Heart left ventricle (tissue), 16 donors: Measurements from ENCODE around the gene CR2. TPM values are rescaled to one million over a fixed set of nuclear protein-coding genes. Genes with fewer than 3 reads are reported as not detected.
"Not testable (repeated sequence)": the region's sequence is repeated elsewhere in the genome, so short reads cannot be mapped to it uniquely, and the experiment has no call there.

ENCODE experiments used
- ATAC-seq, 4 donors: fragments of 200-7000 bp; cut with Tn5 transposase; one replicate each; pipeline ENCODE4 v1.9.1; 2020 to 2022; ENCODE audit warnings: moderate library complexity in 4 of 4, mild to moderate bottlenecking in 3 of 4, moderate number of reproducible peaks in 1 of 4
- DNase-seq, 5 donors: peaks; one replicate each; pipeline ENCODE4 v3.0.0-alpha.2; 2020
- H3K27ac ChIP-seq, 12 donors: fragments of 200-600 bp; sonication (generic) in 4 of 12; one replicate each; pipeline versions ENCODE4 v1.5.0 to v1.8.0; 2016 to 2022; ENCODE audit warnings: mild to moderate bottlenecking in 2 of 12
- H3K27me3 ChIP-seq, 9 donors: fragments of 200-600 bp; sonication (generic) in 2 of 9; one replicate each; pipeline versions ENCODE4 v1.5.1 to v1.8.0; 2016 to 2022; ENCODE audit warnings: mild to moderate bottlenecking in 3 of 9
- H3K36me3 ChIP-seq, 9 donors: fragments of 200-600 bp; sonication (generic) in 2 of 9; one replicate each; pipeline versions ENCODE4 v1.5.0 to v1.8.0; 2018 to 2022; ENCODE audit warnings: mild to moderate bottlenecking in 2 of 9
- H3K4me1 ChIP-seq, 12 donors: fragments of 200-600 bp; sonication (generic) in 4 of 12; one replicate each; pipeline versions ENCODE4 v1.5.0 to v1.8.0; 2016 to 2022; ENCODE audit warnings: mild to moderate bottlenecking in 3 of 12
- H3K4me3 ChIP-seq, 12 donors: fragments of 200-600 bp; sonication (generic) in 4 of 12; one replicate each; pipeline versions ENCODE4 v1.5.0 to v1.8.0; 2017 to 2022; ENCODE audit warnings: mild to moderate bottlenecking in 9 of 12, moderate library complexity in 4 of 12
- H3K9me3 ChIP-seq, 12 donors: fragments of 200-600 bp; sonication (generic) in 4 of 12; one replicate each; pipeline versions ENCODE4 v1.5.0 to v1.8.0; 2016 to 2022; ENCODE audit warnings: mild to moderate bottlenecking in 1 of 12
- CTCF ChIP-seq, 12 donors: fragments of 200-600 bp; sonication (generic) in 4 of 12; IDR thresholded peaks; one replicate each; pipeline versions ENCODE4 v1.5.0 to v1.8.0; 2018 to 2022; ENCODE audit warnings: antibody characterized with exemption in 12 of 12, mild to moderate bottlenecking in 5 of 12
- POLR2A ChIP-seq, 2 donors: fragments of 450-650 bp; IDR thresholded peaks; one replicate each; pipeline ENCODE4 v1.6.1; 2017; ENCODE audit warnings: antibody characterized with exemption in 2 of 2, mild to moderate bottlenecking in 2 of 2, moderate library complexity in 2 of 2
- WGBS, 4 donors: extraction: QIAGEN DNeasy Blood & Tissue Kit in 2 of 4; methylation state at CpG; one replicate each; pipeline versions ENCODE4 v1.1.5 to v1.1.7; 2013 to 2018; 5-methylcytosine and 5-hydroxymethylcytosine counted together
- intact Hi-C, 10 donors: fragments of 100-400 bp; cut with DNase I; formaldehyde crosslinking; loops; one replicate each; pipeline versions ENCODE4 v1.11.1 to v1.14.2; 2022
- polyA plus RNA-seq, 2 donors: library from polyadenylated mRNA; stranded (reverse); fragments of 200-250 nt; gene quantifications; one replicate each; pipeline ENCODE4 v1.2.3, GENCODE V29; 2013
- total RNA-seq, 9 donors: library from RNA; depleted of rRNA in 2 of 9; stranded (reverse); fragments of >200 nt in 2 of 9; fragmentation: NEBNext Ultra II Directional in 3 of 9; extraction: Animal tissue kit (Norgen Biotek cat#: 25700) in 3 of 9; gene quantifications; one replicate each; pipeline versions ENCODE4 v1.1.0 to v1.2.4, GENCODE V29; 2016 to 2023
- donor health status: ischemic (EF 13 %, LVEDD 7.1; RV severe dilation, severe dysfunction).
- donor health status: healthy with polysubstance abuse.
- donor health status: DM: no; HTN: yes; CAD: no.
- donor health status: DM: no; HTN: no; CAD: no.
- donor health status: ischemic (EF 25% LVEDD 6.9; RV normal size, moderate dysfunction).
- donor health status: ischemic (EF 25% LVEDD 5.7; RV mildly dilated, moderate dysfunction).
- donor health status: healthy.
- donor health status: DM: yes; HTN: yes; CAD: no.
- donor health status: ischemic (EF 35%, LVEDD 5.7; RV mildly dilated, moderate dysfunction).
- donor health status: nonischemic (EF 11% LVEDD 7.7; RV severe dilation, severe dysfunction).
- donor health status: DM: yes; HTN: yes; CAD: no.
- donor health status: PGD.
- donor health status: ischemic (EF 29% LVEDD 5.4; RV normal size, mild dysfunction).
- donor health status: nonischemic (EF 23%, LVEDD 6.1; RV moderate dilation, normal function).

Gene CR2
- total and polyA plus RNA-seq, 11 donors, result 0.03 to 0.09 TPM; not detected in 9

- no peak for DNase-seq
- H3K36me3 ChIP-seq, result no peaks in the 10 kb centered on the region
- ATAC-seq, result no peak
- H3K9me3 ChIP-seq, result peaks cover 0 to 2% (median 0%) of the 10 kb centered on the region in 12 donors
- no peak overlapping the region for H3K27ac ChIP-seq
- intact Hi-C loops, result no loop called here
- H3K4me3 ChIP-seq, result no peak overlapping the region
- H3K27me3 ChIP-seq, result peaks cover 0 to 17% (median 0%) of the 10 kb centered on the region in 9 donors
- TF ChIP-seq POLR2A (IDR thresholded peaks at IDR 0.05), result no peak
- TF ChIP-seq CTCF (IDR thresholded peaks at IDR 0.05), result no peak
- no peaks in the 10 kb centered on the region for H3K4me1 ChIP-seq
- WGBS, 4 donors, result 55 to 76% (median 69%) methylated on average over 1 of the region's 1 CpG
Observed at GRCh38 chr1:207430602-207431001, 23.5 kb upstream of the CR2 start.

- TF ChIP-seq POLR2A (IDR thresholded peaks at IDR 0.05), result no peak
- no peak for TF ChIP-seq CTCF (IDR thresholded peaks at IDR 0.05)
- Histone ChIP-seq H3K36me3 (no peaks in the 10 kb centered on the region), H3K27ac (no peak overlapping the region), H3K9me3 (peaks cover 0 to 2% (median 0%) of the 10 kb centered on the region in 12 donors), H3K4me1 (no peaks in the 10 kb centered on the region), H3K4me3 (no peak overlapping the region), H3K27me3 (peaks cover 0 to 17% (median 0%) of the 10 kb centered on the region in 9 donors)
- intact Hi-C loops, result no loop called here
- 89 to 95% (median 91%) methylated on average over 2 of the region's 2 CpGs for WGBS, 4 donors
- ATAC-seq, result no peak
- DNase-seq, result no peak
Observed at GRCh38 chr1:207431508-207431907, 22.6 kb upstream of the CR2 start.

- Histone ChIP-seq H3K27ac (no peak overlapping the region), H3K9me3 (no peaks in the 10 kb centered on the region), H3K27me3 (peaks cover 0 to 10% (median 0%) of the 10 kb centered on the region in 9 donors), H3K4me3 (no peak overlapping the region), H3K4me1 (no peaks in the 10 kb centered on the region), H3K36me3 (no peaks in the 10 kb centered on the region)
- intact Hi-C loops, result no loop called here
- ATAC-seq (no peak), DNase-seq (no peak)
- no peak for TF ChIP-seq CTCF (IDR thresholded peaks at IDR 0.05)
- TF ChIP-seq POLR2A (IDR thresholded peaks at IDR 0.05), result no peak
- WGBS, 4 donors, result 87 to 91% (median 89%) methylated on average over 3 of the region's 3 CpGs
Observed at GRCh38 chr1:207433435-207433834, 20.7 kb upstream of the CR2 start.

GRCh38 chr1:207436746-207437145, 17.4 kb upstream of the CR2 start:
- H3K36me3 ChIP-seq, H3K27me3 ChIP-seq, H3K9me3 ChIP-seq, ATAC-seq, intact Hi-C loops, DNase-seq, H3K27ac ChIP-seq, H3K4me1 ChIP-seq, H3K4me3 ChIP-seq: not testable (repeated sequence)
- 91 to 92% (median 92%) methylated on average over 3 of the region's 3 CpGs for WGBS, 4 donors

GRCh38 chr1:207440626-207441025, 13.5 kb upstream of the CR2 start:
- Histone ChIP-seq H3K9me3 (no peaks in the 10 kb centered on the region), H3K36me3 (no peaks in the 10 kb centered on the region), H3K27ac (no peak overlapping the region), H3K27me3 (peaks cover 0 to under 1% (median 0%) of the 10 kb centered on the region in 9 donors), H3K4me3 (no peak overlapping the region), H3K4me1 (no peaks in the 10 kb centered on the region)
- no peak for TF ChIP-seq POLR2A (IDR thresholded peaks at IDR 0.05)
- no peak for TF ChIP-seq CTCF (IDR thresholded peaks at IDR 0.05)
- ATAC-seq (no peak), DNase-seq (no peak)
- intact Hi-C loops, result no loop called here
- 74 to 90% (median 82%) methylated on average over 2 of the region's 2 CpGs for WGBS, 4 donors
